Psoas muscle (tissue), 8 donors: ENCODE measurements around the gene YIPF2. TPM values are rescaled to one million over a fixed set of nuclear protein-coding genes. Genes with fewer than 3 reads are reported as not detected.

Source experiments
- ATAC-seq, 4 donors: fragments of 200-7000 bp; cut with Tn5 transposase; one replicate each; pipeline ENCODE4 v1.9.1; 2020; ENCODE audit warnings: moderate library complexity in 3 of 4, mild to moderate bottlenecking in 2 of 4
- DNase-seq, 2 donors: peaks; one replicate each; pipeline ENCODE4 v3.0.0-alpha.2; 2020
- H3K27ac ChIP-seq: fragments of 200-600 bp; one replicate; pipeline ENCODE4 v1.8.0; 2022
- H3K27me3 ChIP-seq, 3 donors: fragments of 200-600 bp in 1 of 3; one replicate each; pipeline versions ENCODE4 v1.6.1 to v1.8.0; 2013 to 2022; ENCODE audit warnings: low read length in 2 of 3, mild to moderate bottlenecking in 2 of 3, moderate library complexity in 1 of 3; ENCODE audit not compliant: insufficient read depth in 3 of 3
- H3K36me3 ChIP-seq, 2 donors: fragments of 200-600 bp in 1 of 2; one replicate each; pipeline versions ENCODE4 v1.6.1 to v1.8.0; 2013 to 2022; ENCODE audit warnings: low read depth in 1 of 2, mild to moderate bottlenecking in 1 of 2, moderate library complexity in 1 of 2; ENCODE audit not compliant: insufficient read depth in 1 of 2
- H3K4me1 ChIP-seq: fragments of 200-600 bp; one replicate; pipeline ENCODE4 v1.8.0; 2022
- H3K4me3 ChIP-seq: fragments of 200-600 bp; one replicate; pipeline ENCODE4 v1.8.0; 2022; ENCODE audit warnings: mild to moderate bottlenecking
- H3K9me3 ChIP-seq: fragments of 200-600 bp; one replicate; pipeline ENCODE4 v1.8.0; 2022
- WGBS, 3 donors: extraction: QIAGEN DNeasy Blood & Tissue Kit; methylation state at CpG; one replicate each; pipeline versions ENCODE4 v1.1.6 to v1.1.7; 2013; 5-methylcytosine and 5-hydroxymethylcytosine counted together
- intact Hi-C, 2 donors: fragments of 100-400 bp; cut with DNase I; formaldehyde crosslinking; loops; one replicate each; pipeline versions ENCODE4 v1.11.0 to v1.14.2; 2022
- polyA plus RNA-seq, 3 donors: library from polyadenylated mRNA; stranded (reverse); fragments of 200-250 nt; gene quantifications; one replicate each; pipeline ENCODE4 v1.2.3, GENCODE V29; 2013
- total RNA-seq, 4 donors: library from RNA; stranded (reverse); fragmentation: NEBNext Ultra II Directional in 2 of 4; extraction: Animal tissue kit (Norgen Biotek cat#: 25700) in 2 of 4; gene quantifications; one replicate each; pipeline versions ENCODE4 v1.2.1 to v1.2.4, GENCODE V29; 2021 to 2023
- TF ChIP-seq, protein P1 (sequence below): fragments of 200-600 bp; IDR thresholded peaks from one replicate; pipeline ENCODE4 v1.8.0; 2022; ENCODE audit warnings: antibody characterized with exemption
- donor health status: healthy with polysubstance abuse.
- donor health status: DM: no; HTN: no; CAD: no; lungs with moderate emphysema.
- donor health status: Bipolar disorder and iron deficiency.
- donor health status: healthy.
- donor health status: DM: yes; HTN: yes; CAD: no.
- donor health status: DM: no; HTN: no; CAD: no.
- donor health status: DM: no; HTN: no; CAD: no.
- donor health status: DM: yes; HTN: yes; CAD: no.

YIPF2 gene
- total and polyA plus RNA-seq, 7 donors: 12.1 to 18.5 (median 16.9) TPM

DNA sequence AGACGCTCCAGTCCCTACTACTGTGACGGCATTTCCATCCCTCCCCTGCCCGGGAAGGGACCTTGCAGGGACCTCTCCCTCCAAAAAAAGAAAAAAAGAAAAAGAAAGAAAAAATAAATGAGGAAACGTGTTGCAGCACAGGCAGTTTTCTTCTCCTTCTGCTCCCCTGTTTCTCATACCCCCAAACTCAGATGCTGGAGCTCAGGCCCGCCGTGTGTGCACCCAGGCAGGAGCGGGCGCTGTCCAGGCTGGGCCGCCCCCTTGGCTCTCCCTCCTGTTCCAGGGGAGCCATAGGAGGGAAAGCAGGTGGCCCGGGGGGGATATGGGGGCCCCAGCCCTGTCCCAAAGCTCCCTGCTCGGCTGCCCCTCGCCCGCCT, 5.8 kb downstream of the YIPF2 start:
- TF ChIP-seq, protein P1, sequence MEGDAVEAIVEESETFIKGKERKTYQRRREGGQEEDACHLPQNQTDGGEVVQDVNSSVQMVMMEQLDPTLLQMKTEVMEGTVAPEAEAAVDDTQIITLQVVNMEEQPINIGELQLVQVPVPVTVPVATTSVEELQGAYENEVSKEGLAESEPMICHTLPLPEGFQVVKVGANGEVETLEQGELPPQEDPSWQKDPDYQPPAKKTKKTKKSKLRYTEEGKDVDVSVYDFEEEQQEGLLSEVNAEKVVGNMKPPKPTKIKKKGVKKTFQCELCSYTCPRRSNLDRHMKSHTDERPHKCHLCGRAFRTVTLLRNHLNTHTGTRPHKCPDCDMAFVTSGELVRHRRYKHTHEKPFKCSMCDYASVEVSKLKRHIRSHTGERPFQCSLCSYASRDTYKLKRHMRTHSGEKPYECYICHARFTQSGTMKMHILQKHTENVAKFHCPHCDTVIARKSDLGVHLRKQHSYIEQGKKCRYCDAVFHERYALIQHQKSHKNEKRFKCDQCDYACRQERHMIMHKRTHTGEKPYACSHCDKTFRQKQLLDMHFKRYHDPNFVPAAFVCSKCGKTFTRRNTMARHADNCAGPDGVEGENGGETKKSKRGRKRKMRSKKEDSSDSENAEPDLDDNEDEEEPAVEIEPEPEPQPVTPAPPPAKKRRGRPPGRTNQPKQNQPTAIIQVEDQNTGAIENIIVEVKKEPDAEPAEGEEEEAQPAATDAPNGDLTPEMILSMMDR: no peak
- intact Hi-C loops: no loop called here
- H3K36me3 ChIP-seq: peaks cover 5 to 67% of the 10 kb centered on the region in 2 donors
- DNase-seq (no peak), ATAC-seq (no peak)
- peaks cover 4% of the 10 kb centered on the region for H3K4me1 ChIP-seq
- WGBS, 3 donors: 75 to 92% (median 77%) methylated on average over 13 of the region's 13 CpGs
- no peak overlapping the region for H3K4me3 ChIP-seq
- H3K9me3 ChIP-seq: no peaks in the 10 kb centered on the region
- peak overlapping the region; percentile 85 for H3K27ac ChIP-seq
- H3K27me3 ChIP-seq: no peaks in the 10 kb centered on the region

DNA sequence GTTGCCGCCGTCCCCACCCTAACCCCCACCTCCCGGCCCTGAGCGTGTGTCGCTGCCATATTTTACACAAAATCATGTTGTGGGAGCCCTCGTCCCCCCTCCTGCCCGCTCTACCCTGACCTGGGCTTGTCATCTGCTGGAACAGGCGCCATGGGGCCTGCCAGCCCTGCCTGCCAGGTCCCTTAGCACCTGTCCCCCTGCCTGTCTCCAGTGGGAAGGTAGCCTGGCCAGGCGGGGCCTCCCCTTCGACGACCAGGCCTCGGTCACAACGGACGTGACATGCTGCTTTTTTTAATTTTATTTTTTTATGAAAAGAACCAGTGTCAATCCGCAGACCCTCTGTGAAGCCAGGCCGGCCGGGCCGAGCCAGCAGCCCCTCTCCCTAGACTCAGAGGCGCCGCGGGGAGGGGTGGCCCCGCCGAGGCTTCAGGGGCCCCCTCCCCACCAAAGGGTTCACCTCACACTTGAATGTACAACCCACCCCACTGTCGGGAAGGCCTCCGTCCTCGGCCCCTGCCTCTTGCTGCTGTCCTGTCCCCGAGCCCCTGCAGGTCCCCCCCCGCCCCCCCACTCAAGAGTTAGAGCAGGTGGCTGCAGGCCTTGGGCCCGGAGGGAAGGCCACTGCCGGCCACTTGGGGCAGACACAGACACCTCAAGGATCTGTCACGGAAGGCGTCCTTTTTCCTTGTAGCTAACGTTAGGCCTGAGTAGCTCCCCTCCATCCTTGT, 6.4 kb downstream of the YIPF2 start:
- Histone ChIP-seq H3K4me1 (no peaks in the 10 kb centered on the region), H3K9me3 (no peaks in the 10 kb centered on the region), H3K27me3 (no peaks in the 10 kb centered on the region), H3K36me3 (peaks cover 5 to 73% of the 10 kb centered on the region in 2 donors), H3K4me3 (no peak overlapping the region), H3K27ac (peak overlapping the region; percentile 85)
- intact Hi-C loops: no loop called here
- ATAC-seq (peak in 3 of 4 donors; percentile 39 to 76 (median 44)), DNase-seq (peak in 1 of 2 donors; percentile 57)
- TF ChIP-seq, protein P1: no peak
- 41 to 54% (median 42%) methylated on average over 31 to 33 of the region's 33 CpGs for WGBS, 3 donors

DNA sequence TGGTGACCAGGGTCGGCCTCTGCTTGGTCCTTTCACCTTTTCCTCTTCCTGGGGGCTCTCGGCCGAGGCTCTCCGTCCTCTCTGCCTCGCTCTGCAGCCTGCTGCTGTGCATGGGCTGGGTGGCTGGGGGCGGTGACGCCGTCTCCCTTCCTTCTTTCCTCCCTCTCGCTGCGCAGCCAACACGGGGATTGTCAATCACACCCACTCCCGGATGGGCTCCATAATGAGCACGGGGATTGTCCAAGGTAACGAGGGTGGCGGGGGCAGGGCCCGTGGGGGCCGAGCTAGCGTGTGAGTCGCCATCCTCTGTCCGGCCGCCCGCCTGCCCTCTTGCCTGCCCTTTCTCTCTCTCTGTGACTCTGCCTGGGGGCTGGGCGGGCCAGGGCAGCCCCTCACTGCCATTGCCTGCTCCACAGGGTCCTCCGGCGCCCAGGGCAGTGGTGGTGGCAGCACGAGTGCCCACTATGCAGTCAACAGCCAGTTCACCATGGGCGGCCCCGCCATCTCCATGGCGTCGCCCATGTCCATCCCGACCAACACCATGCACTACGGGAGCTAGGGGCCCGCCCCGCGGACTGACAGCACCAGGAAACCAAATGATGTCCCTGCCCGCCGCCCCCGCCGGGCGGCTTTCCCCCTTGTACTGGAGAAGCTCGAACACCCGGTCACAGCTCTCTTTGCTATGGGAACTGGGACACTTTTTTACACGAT, 7.1 kb downstream of the YIPF2 start:
- intact Hi-C loops: no loop called here
- 81 to 87% (median 82%) methylated on average over 42 to 43 of the region's 43 CpGs for WGBS, 3 donors

DNA sequence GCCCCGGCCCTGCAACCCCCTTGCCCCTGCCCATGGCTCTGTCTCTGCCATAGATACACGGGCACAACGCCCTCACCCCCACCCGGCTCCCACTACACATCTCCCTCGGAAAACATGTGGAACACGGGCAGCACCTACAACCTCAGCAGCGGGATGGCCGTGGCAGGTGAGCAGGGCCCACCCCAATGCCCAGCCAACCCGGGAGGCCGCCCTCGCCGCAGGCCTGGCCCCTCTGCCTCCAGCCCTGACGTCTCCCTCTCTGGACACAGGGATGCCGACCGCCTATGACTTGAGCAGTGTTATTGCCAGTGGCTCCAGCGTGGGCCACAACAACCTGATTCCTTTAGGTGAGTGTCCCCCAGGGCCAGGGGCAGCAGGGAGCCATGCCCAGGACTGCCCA, 7.7 kb downstream of the YIPF2 start:
- Histone ChIP-seq H3K4me1 (no peaks in the 10 kb centered on the region), H3K36me3 (peaks cover 5 to 85% of the 10 kb centered on the region in 2 donors), H3K27ac (peak overlapping the region; percentile 85), H3K9me3 (no peaks in the 10 kb centered on the region), H3K27me3 (no peaks in the 10 kb centered on the region), H3K4me3 (no peak overlapping the region)
- ATAC-seq (no peak), DNase-seq (peak in 1 of 2 donors; percentile 15)
- TF ChIP-seq, protein P1: no peak
- WGBS, 3 donors: 80 to 83% (median 81%) methylated on average over 16 of the region's 16 CpGs
- intact Hi-C loops: no loop called here

More for the DNA sequence above, 7.1 kb downstream of the YIPF2 start:
- peaks cover 5 to 80% of the 10 kb centered on the region in 2 donors for H3K36me3 ChIP-seq
- no peak overlapping the region for H3K4me3 ChIP-seq
- no peak for DNase-seq
- TF ChIP-seq, protein P1: no peak
- no peaks in the 10 kb centered on the region for H3K27me3 ChIP-seq
- H3K4me1 ChIP-seq: no peaks in the 10 kb centered on the region
- peak in 2 of 4 donors; percentile 3 to 10 for ATAC-seq
- no peaks in the 10 kb centered on the region for H3K9me3 ChIP-seq
- H3K27ac ChIP-seq: peak overlapping the region; percentile 85
